Nucleus accumbens (tissue), 56 donors: ENCODE results near the gene BTF3.
A peak's percentile ranks its signal among the peaks of the same experiment; 100 is the strongest.
"Not testable (repeated sequence)": the region's sequence is repeated elsewhere in the genome, so short reads cannot be mapped to it uniquely, and the experiment has no call there.

Experiments
- DNase-seq, 56 donors: peaks; one replicate each; lab custom pipeline; 2025; lab: John Stamatoyannopoulos, UW

BTF3 gene

GRCh38 chr5:73498057-73498992 lies at the start of gene BTF3:
TSS of gene BTF3 (plus strand) at chr5:73498442. CDS start at chr5:73498668, 226 bp downstream.
- peak; percentile 71 to 99 (median 96) for DNase-seq

GRCh38 chr5:73448463-73449136 lies 49.6 kb upstream of the BTF3 start, which contains the start of gene FOXD1:
TSS of gene FOXD1 (minus strand) at chr5:73448777. CDS start at chr5:73448362, 415 bp downstream.
- peak in 20 of 56 donors; percentile 6 to 73 (median 24) for DNase-seq

GRCh38 chr5:73450137-73450536 lies 48.1 kb upstream of the BTF3 start:
- DNase-seq: no peak

GRCh38 chr5:73450672-73451223 lies 47.5 kb upstream of the BTF3 start:
- DNase-seq: no peak

GRCh38 chr5:73451224-73452130 lies 46.8 kb upstream of the BTF3 start:
- DNase-seq: peak in 19 of 56 donors; percentile 7 to 70 (median 19)

- no peak for DNase-seq
Observed at GRCh38 chr5:73452215-73452614, 46.0 kb upstream of the BTF3 start.

GRCh38 chr5:73454379-73455036 lies 43.7 kb upstream of the BTF3 start:
- DNase-seq: peak in 3 of 56 donors; percentile 9 to 15 (median 10)

- not testable (repeated sequence) for DNase-seq
Observed at GRCh38 chr5:73456462-73456861, 41.8 kb upstream of the BTF3 start.

GRCh38 chr5:73459366-73459765 lies 38.9 kb upstream of the BTF3 start:
- DNase-seq: no peak

- DNase-seq: no peak
Observed at GRCh38 chr5:73460133-73460532, 38.1 kb upstream of the BTF3 start.

GRCh38 chr5:73464016-73464745 lies 34.1 kb upstream of the BTF3 start:
- no peak for DNase-seq

GRCh38 chr5:73468638-73469037 lies 29.6 kb upstream of the BTF3 start:
- not testable (repeated sequence) for DNase-seq

GRCh38 chr5:73469878-73470277 lies 28.4 kb upstream of the BTF3 start:
- DNase-seq: no peak

GRCh38 chr5:73471654-73472053 lies 26.6 kb upstream of the BTF3 start:
- DNase-seq: no peak

GRCh38 chr5:73472116-73472515 lies 26.1 kb upstream of the BTF3 start:
- DNase-seq: no peak

- no peak for DNase-seq
Observed at GRCh38 chr5:73480500-73480899, 17.7 kb upstream of the BTF3 start.

- no peak for DNase-seq
Observed at GRCh38 chr5:73482383-73483136, 15.7 kb upstream of the BTF3 start.

- DNase-seq: no peak
Observed at GRCh38 chr5:73483676-73484075, 14.6 kb upstream of the BTF3 start.
